DND-41 (cell line): ENCODE results near the gene SON.

Experiments used
- ATAC-seq: fragments of 200-7000 bp; cut with Tn5 transposase; 3 replicates; pipeline ENCODE4 v1.9.1; 2021; ENCODE audit warnings: low read depth; ENCODE audit not compliant: insufficient read depth
- DNase-seq: peaks from one replicate; pipeline ENCODE4 v3.0.0-alpha.2; 2020
- H2AFZ ChIP-seq: 2 replicates; pipeline ENCODE4 v1.6.0; 2012; ENCODE audit warnings: low read depth, low read length
- H3K27ac ChIP-seq: 2 replicates; pipeline ENCODE4 v1.5.1; 2012; ENCODE audit warnings: low read length, inconsistent platforms
- H3K27me3 ChIP-seq: fragments of 200-600 bp; sonication (generic); 2 replicates; pipeline ENCODE4 v1.6.0; 2012; ENCODE audit warnings: low read length, mild to moderate bottlenecking, inconsistent platforms; ENCODE audit not compliant: insufficient read depth, poor library complexity
- H3K36me3 ChIP-seq: 2 replicates; pipeline ENCODE4 v1.5.1; 2012; ENCODE audit warnings: low read length, inconsistent platforms; ENCODE audit not compliant: insufficient read depth
- H3K4me1 ChIP-seq: 2 replicates; pipeline ENCODE4 v1.5.1; 2012; ENCODE audit warnings: mild to moderate bottlenecking, low read length; ENCODE audit not compliant: insufficient read depth
- H3K4me2 ChIP-seq: 2 replicates; pipeline ENCODE4 v1.6.0; 2012; ENCODE audit warnings: mild to moderate bottlenecking, moderate library complexity, low read length, inconsistent platforms; ENCODE audit not compliant: insufficient read depth
- H3K4me3 ChIP-seq, 2 experiments: fragments of 200-600 bp in 1 of 2; shearing (Covaris generic) in 1 of 2; 2 replicates each; pipeline ENCODE4 v1.5.1; 2012 to 2016; ENCODE audit warnings: inconsistent platforms in 2 of 2, low read length in 2 of 2, mild to moderate bottlenecking in 2 of 2, low read depth in 1 of 2, moderate library complexity in 1 of 2
- H3K79me2 ChIP-seq: 2 replicates; pipeline ENCODE4 v1.6.0; 2012; ENCODE audit warnings: low read length, inconsistent platforms; ENCODE audit not compliant: insufficient read depth
- H3K9ac ChIP-seq: 2 replicates; pipeline ENCODE4 v1.6.0; 2012; ENCODE audit warnings: low read depth, mild to moderate bottlenecking, inconsistent platforms, low read length, moderate library complexity
- H3K9me3 ChIP-seq: 2 replicates; pipeline ENCODE4 v1.5.1; 2012; ENCODE audit warnings: low read length, moderate library complexity, mild to moderate bottlenecking, inconsistent platforms; ENCODE audit not compliant: insufficient read depth, severe bottlenecking
- H4K20me1 ChIP-seq: 2 replicates; pipeline ENCODE4 v1.6.0; 2012; ENCODE audit warnings: low read length; ENCODE audit not compliant: insufficient read depth
- CTCF ChIP-seq: IDR thresholded peaks from 2 replicates; pipeline ENCODE4 v1.5.1; 2012; ENCODE audit warnings: borderline replicate concordance, low read length, moderate library complexity, mild to moderate bottlenecking; ENCODE audit not compliant: poor library complexity, severe bottlenecking; ENCODE audit errors: extremely low read depth
- EZH2 ChIP-seq: IDR thresholded peaks from 3 replicates; pipeline ENCODE4 v1.6.1; 2012; ENCODE audit warnings: borderline replicate concordance, low read depth, mild to moderate bottlenecking, moderate library complexity, low read length, inconsistent platforms; ENCODE audit not compliant: severe bottlenecking

The SON gene

GRCh38 chr21:33557447-33557846, 14.6 kb downstream of the SON start:
- Histone ChIP-seq H3K27me3 (no peaks in the 10 kb centered on the region), H3K4me3 (no peak overlapping the region), H3K36me3 (peaks cover 97% of the 10 kb centered on the region), H3K9ac (no peak overlapping the region), H3K4me1 (peaks cover 15% of the 10 kb centered on the region), H3K9me3 (no peaks in the 10 kb centered on the region), H3K4me2 (no peak overlapping the region), H4K20me1 (peaks cover 79% of the 10 kb centered on the region), H3K79me2 (peaks cover 98% of the 10 kb centered on the region), H3K27ac (no peak overlapping the region), H2AFZ (no peak overlapping the region)
- TF ChIP-seq EZH2, result no peak
- TF ChIP-seq CTCF, result no peak
- no peak for ATAC-seq
- DNase-seq, result no peak

DNA sequence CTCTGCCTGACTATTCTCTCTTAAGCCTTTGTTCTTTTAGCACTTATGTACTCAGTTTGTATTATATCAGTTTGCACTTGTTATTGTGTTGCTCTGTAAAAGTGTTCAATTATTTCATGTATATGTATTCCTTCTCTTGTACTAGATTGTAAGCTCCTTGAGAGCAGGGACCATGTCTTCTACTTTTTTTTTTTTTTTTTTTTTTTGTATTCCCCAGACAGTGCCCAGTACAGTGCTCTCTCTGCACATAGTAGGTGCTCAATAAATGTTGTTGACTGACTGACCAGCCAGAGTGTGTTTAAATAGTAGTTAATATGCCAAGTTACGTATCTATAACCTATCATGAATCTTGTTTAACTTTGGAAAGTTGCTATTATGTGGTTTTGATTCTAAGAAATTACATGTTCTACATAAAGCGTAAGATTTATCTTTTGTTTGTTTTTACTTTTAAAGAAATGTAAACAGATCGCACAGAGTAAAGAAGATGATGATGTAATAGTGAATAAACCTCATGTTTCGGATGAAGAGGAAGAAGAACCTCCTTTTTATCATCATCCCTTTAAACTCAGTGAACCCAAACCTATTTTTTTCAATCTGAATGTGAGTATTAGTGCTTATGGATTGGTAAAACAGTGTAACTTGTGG, 16.1 kb downstream of the SON start:
- Histone ChIP-seq H3K9ac (no peak overlapping the region), H3K27ac (no peak overlapping the region), H3K9me3 (no peaks in the 10 kb centered on the region), H3K27me3 (no peaks in the 10 kb centered on the region), H3K36me3 (peaks cover 96% of the 10 kb centered on the region), H3K4me3 (no peak overlapping the region), H3K4me2 (no peak overlapping the region), H2AFZ (no peak overlapping the region), H3K4me1 (peaks cover 9% of the 10 kb centered on the region; the same call in 1 of the 2 replicates), H4K20me1 (peaks cover 74% of the 10 kb centered on the region; the same call in 1 of the 2 replicates), H3K79me2 (peaks cover 97% of the 10 kb centered on the region)
- TF ChIP-seq EZH2 (no peak), CTCF (no peak)
- ATAC-seq (no peak), DNase-seq (no peak)

DNA sequence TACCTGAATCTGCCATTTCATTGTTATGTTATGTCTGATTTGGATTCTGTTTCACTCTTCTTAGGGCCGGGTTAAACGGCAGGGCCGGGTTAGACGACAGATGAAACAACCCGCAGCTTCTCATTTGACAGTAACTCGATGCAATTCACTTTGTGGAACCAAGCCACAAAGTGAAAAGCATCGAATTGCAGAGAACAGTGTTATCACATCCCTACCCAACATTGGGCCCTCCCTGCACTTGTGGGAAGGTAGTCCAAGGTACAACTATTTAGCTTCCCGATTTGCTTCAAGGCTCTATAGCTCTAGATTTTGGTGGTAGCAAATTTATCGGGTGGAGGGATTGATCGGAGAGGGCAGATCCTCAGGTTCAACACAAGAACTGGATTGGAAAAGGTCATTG, 17.0 kb downstream of the SON start:
- H2AFZ ChIP-seq, result no peak overlapping the region
- H3K27me3 ChIP-seq, result no peaks in the 10 kb centered on the region
- ATAC-seq, result no peak
- no peak overlapping the region for H3K27ac ChIP-seq
- H3K4me2 ChIP-seq, result no peak overlapping the region
- no peak overlapping the region for H3K9ac ChIP-seq
- DNase-seq, result no peak
- peaks cover 65% of the 10 kb centered on the region; the same call in 1 of the 2 replicates for H4K20me1 ChIP-seq
- peaks cover under 1% of the 10 kb centered on the region; the same call in 1 of the 2 replicates for H3K4me1 ChIP-seq
- no peak overlapping the region for H3K4me3 ChIP-seq
- peaks cover 96% of the 10 kb centered on the region for H3K36me3 ChIP-seq
- TF ChIP-seq EZH2 (no peak), CTCF (no peak)
- H3K9me3 ChIP-seq, result no peaks in the 10 kb centered on the region
- peaks cover 93% of the 10 kb centered on the region for H3K79me2 ChIP-seq
